ENCODE measurements around the gene RANBP3.

DNA sequence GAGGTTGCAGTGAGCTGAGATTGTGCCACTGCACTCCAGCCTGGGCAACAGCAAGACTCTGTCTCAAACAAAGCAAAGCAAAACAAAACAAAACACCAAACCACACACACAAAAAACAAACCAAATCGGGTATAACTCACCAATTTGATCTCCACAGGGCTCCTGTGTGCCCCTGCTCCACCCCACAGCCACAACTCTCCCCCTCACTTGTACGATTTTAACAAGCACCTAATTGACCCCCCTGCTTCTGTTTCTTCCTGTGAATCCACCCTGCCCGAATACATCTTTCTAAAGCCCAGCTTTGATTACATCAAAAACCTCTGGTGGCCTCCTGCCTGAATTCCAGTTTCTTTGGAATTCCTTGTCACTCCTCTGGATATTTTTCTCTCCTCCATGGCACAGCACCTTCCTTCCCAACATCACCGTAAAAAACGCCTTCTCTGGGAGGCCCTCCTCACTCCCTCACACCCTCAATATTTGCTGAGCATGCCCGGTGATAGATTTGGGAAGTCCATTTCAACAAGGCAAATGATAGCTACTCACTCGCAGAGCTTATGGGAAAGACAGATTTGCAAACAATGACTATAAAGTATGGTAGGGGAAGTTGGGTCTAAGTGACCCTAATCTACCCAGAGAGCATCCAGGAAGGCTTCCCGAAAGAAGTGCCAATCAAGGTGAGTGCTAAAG is 11.6 kb upstream of the RANBP3 start:
- TF ChIP-seq, protein P1, sequence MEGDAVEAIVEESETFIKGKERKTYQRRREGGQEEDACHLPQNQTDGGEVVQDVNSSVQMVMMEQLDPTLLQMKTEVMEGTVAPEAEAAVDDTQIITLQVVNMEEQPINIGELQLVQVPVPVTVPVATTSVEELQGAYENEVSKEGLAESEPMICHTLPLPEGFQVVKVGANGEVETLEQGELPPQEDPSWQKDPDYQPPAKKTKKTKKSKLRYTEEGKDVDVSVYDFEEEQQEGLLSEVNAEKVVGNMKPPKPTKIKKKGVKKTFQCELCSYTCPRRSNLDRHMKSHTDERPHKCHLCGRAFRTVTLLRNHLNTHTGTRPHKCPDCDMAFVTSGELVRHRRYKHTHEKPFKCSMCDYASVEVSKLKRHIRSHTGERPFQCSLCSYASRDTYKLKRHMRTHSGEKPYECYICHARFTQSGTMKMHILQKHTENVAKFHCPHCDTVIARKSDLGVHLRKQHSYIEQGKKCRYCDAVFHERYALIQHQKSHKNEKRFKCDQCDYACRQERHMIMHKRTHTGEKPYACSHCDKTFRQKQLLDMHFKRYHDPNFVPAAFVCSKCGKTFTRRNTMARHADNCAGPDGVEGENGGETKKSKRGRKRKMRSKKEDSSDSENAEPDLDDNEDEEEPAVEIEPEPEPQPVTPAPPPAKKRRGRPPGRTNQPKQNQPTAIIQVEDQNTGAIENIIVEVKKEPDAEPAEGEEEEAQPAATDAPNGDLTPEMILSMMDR (IDR thresholded peaks at IDR 0.05): no peak
- TF ChIP-seq ZFX (IDR thresholded peaks at IDR 0.05; ENCODE audit: borderline replicate concordance): no peak
